ENCODE data around the gene MINAR2.

MINAR2 gene

DNA sequence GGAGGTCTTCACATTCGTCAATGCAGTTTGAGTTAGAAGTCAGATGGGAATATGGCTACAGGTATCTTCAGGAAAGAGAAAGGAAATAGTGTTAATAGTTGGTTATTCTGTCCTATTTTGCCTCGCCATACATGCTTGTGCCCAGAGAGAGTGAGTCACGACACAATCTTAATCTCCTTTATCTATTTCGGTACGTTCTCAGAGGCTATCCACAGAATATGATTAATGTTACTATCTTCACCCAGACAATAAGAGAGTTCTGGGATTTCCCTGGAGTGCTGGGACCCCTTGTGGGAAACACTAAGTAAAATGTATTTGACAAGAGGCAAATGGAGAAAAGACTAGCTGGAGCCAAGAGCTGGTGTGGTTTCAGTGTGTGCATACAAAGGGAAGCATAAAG, 25.5 kb downstream of the MINAR2 start:
- no peak for DNase-seq

DNA sequence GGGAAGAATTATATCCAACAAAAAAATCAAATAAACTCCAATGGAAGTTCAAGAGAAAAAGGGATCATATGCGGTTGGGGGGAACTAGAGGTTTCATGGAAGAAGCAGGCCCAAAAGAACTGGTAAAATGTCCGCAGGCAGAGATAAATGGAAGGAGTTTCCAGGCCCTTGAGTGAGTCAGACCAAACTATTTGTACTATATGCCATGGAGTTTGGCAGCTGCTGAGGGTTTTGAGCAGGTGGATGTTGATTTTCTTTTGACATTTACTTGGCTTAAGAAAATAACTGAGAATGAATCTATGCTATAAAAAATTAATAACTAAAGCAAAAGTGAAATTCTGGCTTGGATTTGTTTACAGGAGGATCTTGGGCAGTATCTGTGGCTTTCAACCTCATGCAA, 33.7 kb downstream of the MINAR2 start:
- DNase-seq = no peak

DNA sequence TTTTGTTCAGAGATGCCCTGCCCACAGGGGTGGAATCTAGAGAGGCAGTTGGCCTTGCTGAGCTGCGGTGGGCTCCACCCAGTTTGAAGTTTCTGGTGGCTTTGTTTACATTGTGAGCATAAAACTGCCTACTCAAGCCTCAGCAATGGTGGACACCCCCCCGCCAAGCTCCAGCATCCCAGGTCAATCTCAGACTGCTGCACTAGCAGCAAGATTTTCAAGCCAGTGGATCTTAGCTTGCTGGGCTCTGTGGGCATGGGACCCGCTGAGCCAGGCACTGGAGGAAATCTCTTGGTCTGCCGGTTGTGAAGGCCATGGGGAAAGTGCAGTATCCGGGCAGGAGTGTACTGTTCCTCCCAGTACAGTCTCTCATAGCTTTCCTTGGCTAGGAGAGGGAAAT, 55.5 kb downstream of the MINAR2 start:
- no peak for DNase-seq

DNA sequence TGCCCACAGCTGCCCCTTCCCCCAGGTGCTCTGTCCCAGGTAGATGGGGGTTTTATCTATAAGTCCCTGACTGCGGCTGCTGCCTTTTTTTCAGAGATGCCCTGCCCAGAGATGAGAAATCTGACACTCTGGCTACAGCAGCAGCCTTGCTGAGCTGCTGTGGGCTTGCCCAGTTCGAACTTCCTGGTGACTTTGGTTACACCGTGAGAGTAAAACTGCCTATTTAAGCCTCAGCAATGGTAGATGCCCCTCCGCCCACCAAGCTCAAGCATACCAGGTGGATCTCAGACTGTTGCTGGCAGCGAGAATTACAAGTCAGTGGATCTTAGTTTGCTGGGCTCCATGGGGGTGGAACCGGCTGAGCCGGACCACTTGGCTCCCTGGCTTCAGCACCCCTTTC, 56.8 kb downstream of the MINAR2 start:
- no peak for DNase-seq

DNA sequence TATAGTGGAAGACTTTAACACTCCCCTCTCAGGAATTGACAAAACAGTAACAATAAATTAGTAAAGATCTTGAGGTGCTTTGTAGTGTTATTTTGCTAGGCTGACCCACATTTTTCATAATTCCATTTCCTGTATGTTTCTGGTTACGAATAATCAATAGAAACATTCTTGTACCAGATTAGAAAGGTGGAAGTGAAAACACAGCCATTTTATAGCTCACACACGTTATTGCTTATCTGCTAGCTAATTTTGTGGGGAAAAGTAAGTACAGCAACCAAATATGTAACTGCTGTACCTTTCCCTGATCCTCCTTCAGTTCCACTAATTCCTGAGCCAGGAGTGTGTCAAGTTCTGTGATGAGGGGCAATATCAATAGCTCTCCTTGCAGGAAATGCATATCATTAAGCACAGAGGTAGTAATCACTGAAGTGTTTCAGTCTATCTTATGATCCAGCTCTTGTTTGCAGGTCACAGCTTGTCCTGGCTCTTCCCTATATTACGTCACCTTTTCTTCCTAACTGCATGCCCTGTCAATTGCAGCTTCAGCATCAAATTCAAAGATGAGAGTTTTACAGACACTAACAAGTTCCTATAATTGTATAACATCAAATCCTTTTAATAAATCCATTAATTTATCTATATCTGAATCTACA, 59.4 kb downstream of the MINAR2 start:
- no peak for DNase-seq
